Chondrocyte (in vitro differentiated cells): ENCODE results near the gene SPRN. TPM values are rescaled to one million over a fixed set of nuclear protein-coding genes. Genes with fewer than 3 reads are reported as not detected.
A peak's percentile ranks its signal among the peaks of the same experiment; 100 is the strongest.
"Not testable (repeated sequence)": the region's sequence is repeated elsewhere in the genome, so short reads cannot be mapped to it uniquely, and the experiment has no call there.

Experiments used
- DNase-seq: peaks from one replicate; pipeline ENCODE4 v3.0.0; 2021; ENCODE audit warnings: mixed read lengths, low spot score
- H3K27ac Mint-ChIP-seq: one replicate; pipeline ENCODE4 v1.8.0; 2021; ENCODE audit warnings: mild to moderate bottlenecking, moderate library complexity, mixed read lengths; ENCODE audit not compliant: unreplicated experiment
- H3K27me3 Mint-ChIP-seq: 2 replicates; pipeline ENCODE4 v1.8.0; 2021; ENCODE audit warnings: low read depth, mixed read lengths
- H3K36me3 Mint-ChIP-seq: 2 replicates; pipeline ENCODE4 v1.8.0; 2021; ENCODE audit warnings: low read depth, mixed read lengths
- H3K4me1 Mint-ChIP-seq: 2 replicates; pipeline ENCODE4 v1.8.0; 2021; ENCODE audit warnings: low read depth, mild to moderate bottlenecking, mixed read lengths
- H3K4me3 Mint-ChIP-seq: one replicate; pipeline ENCODE4 v1.8.0; 2021; ENCODE audit warnings: mild to moderate bottlenecking, moderate library complexity, mixed read lengths; ENCODE audit not compliant: unreplicated experiment
- H3K9me3 Mint-ChIP-seq: 2 replicates; pipeline ENCODE4 v1.8.0; 2021; ENCODE audit warnings: low read depth, mixed read lengths
- total RNA-seq: library from RNA; stranded (reverse); gene quantifications from 3 replicates; pipeline ENCODE4 v1.2.1, GENCODE V29; 2021
- TF ChIP-seq, protein P1 (sequence below): fragments of 200-600 bp; sonication (generic); IDR thresholded peaks from 2 replicates; pipeline ENCODE4 v1.5.0; 2021; ENCODE audit warnings: antibody characterized with exemption, mild to moderate bottlenecking, moderate library complexity

Gene SPRN
- total RNA-seq, 1 donor from 2014 or later: 6.5 TPM

- no peaks in the 10 kb centered on the region for H3K27me3 Mint-ChIP-seq
- H3K4me3 Mint-ChIP-seq: peak within 1 kb of the TSS; percentile 75
- H3K36me3 Mint-ChIP-seq: no peaks in the 10 kb centered on the region
- H3K27ac Mint-ChIP-seq: peak within 1 kb of the TSS; percentile 75
- no peak for DNase-seq
- TF ChIP-seq, protein P1, sequence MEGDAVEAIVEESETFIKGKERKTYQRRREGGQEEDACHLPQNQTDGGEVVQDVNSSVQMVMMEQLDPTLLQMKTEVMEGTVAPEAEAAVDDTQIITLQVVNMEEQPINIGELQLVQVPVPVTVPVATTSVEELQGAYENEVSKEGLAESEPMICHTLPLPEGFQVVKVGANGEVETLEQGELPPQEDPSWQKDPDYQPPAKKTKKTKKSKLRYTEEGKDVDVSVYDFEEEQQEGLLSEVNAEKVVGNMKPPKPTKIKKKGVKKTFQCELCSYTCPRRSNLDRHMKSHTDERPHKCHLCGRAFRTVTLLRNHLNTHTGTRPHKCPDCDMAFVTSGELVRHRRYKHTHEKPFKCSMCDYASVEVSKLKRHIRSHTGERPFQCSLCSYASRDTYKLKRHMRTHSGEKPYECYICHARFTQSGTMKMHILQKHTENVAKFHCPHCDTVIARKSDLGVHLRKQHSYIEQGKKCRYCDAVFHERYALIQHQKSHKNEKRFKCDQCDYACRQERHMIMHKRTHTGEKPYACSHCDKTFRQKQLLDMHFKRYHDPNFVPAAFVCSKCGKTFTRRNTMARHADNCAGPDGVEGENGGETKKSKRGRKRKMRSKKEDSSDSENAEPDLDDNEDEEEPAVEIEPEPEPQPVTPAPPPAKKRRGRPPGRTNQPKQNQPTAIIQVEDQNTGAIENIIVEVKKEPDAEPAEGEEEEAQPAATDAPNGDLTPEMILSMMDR: no peak
- peaks cover 6% of the 10 kb centered on the region for H3K4me1 Mint-ChIP-seq
- H3K9me3 Mint-ChIP-seq: no peaks in the 10 kb centered on the region
These were observed 45.1 kb downstream of the SPRN start, which contains the start of gene PAOX for GRCh38 chr10:133379152-133379800. Gene PAOX (plus strand): TSS chr10:133379262. CDS start chr10:133379317, 55 bp downstream.

- Mint-ChIP-seq H3K36me3 (no peaks in the 10 kb centered on the region), H3K4me3 (peak overlapping the region; percentile 75), H3K27ac (peak overlapping the region; percentile 75), H3K4me1 (peaks cover 9% of the 10 kb centered on the region), H3K9me3 (no peaks in the 10 kb centered on the region), H3K27me3 (no peaks in the 10 kb centered on the region)
- TF ChIP-seq, protein P1: no peak
- DNase-seq: no peak
These were observed 46.0 kb downstream of the SPRN start for GRCh38 chr10:133378251-133379096.

- H3K4me3 Mint-ChIP-seq: peak overlapping the region; percentile 75
- peaks cover 11% of the 10 kb centered on the region for H3K4me1 Mint-ChIP-seq
- H3K36me3 Mint-ChIP-seq: no peaks in the 10 kb centered on the region
- H3K27me3 Mint-ChIP-seq: no peaks in the 10 kb centered on the region
- peak overlapping the region; percentile 75 for H3K27ac Mint-ChIP-seq
- DNase-seq: no peak
- TF ChIP-seq, protein P1: no peak
- no peaks in the 10 kb centered on the region for H3K9me3 Mint-ChIP-seq
These were observed 46.6 kb downstream of the SPRN start for GRCh38 chr10:133377818-133378250.

GRCh38 chr10:133377025-133377817 is 47.2 kb downstream of the SPRN start:
- no peak overlapping the region for H3K4me3 Mint-ChIP-seq
- no peaks in the 10 kb centered on the region for H3K27me3 Mint-ChIP-seq
- peaks cover 13% of the 10 kb centered on the region for H3K4me1 Mint-ChIP-seq
- no peak overlapping the region for H3K27ac Mint-ChIP-seq
- TF ChIP-seq, protein P1: no peak
- no peaks in the 10 kb centered on the region for H3K36me3 Mint-ChIP-seq
- H3K9me3 Mint-ChIP-seq: no peaks in the 10 kb centered on the region
- DNase-seq: no peak

DNA sequence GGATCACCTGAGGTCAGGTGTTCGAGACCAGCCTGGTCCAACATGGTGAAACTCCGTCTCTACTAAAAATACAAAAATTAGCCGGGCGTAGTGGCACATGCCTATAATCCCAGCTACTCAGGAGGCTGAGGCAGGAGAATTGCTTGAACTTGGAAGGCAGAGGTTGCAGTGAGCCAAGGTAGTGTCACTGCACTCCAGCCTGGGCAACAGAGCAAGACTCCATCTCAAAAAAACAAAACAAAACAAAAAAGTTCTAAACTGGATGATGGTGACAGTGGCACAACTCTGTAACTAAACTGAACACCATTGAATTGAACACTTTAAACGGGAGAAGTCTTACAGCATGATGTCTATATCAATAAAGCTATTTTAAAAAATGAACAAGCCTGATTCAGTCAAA is 48.2 kb downstream of the SPRN start:
- not testable (repeated sequence) for H3K36me3 Mint-ChIP-seq, H3K27ac Mint-ChIP-seq, DNase-seq, H3K27me3 Mint-ChIP-seq, H3K9me3 Mint-ChIP-seq, H3K4me3 Mint-ChIP-seq
- peaks cover 14% of the 10 kb centered on the region for H3K4me1 Mint-ChIP-seq
